Suprapubic skin (tissue), 4 donors: ENCODE results near the gene ZNF638. TPM values are rescaled to one million over a fixed set of nuclear protein-coding genes. Genes with fewer than 3 reads are reported as not detected.

ENCODE experiments used
- DNase-seq, 2 donors: peaks; one replicate each; pipeline ENCODE4 v3.0.0-alpha.2; 2019; ENCODE audit warnings: low spot score in 2 of 2
- H3K27ac ChIP-seq: fragments of 200-600 bp; sonication (generic); one replicate; pipeline ENCODE4 v1.5.1; 2019
- H3K27me3 ChIP-seq: fragments of 200-600 bp; sonication (generic); one replicate; pipeline ENCODE4 v1.5.1; 2019
- H3K36me3 ChIP-seq: fragments of 200-600 bp; sonication (generic); one replicate; pipeline ENCODE4 v1.5.1; 2019
- H3K4me1 ChIP-seq: fragments of 200-600 bp; sonication (generic); one replicate; pipeline ENCODE4 v1.5.1; 2019
- H3K4me3 ChIP-seq: fragments of 200-600 bp; sonication (generic); one replicate; pipeline ENCODE4 v1.5.1; 2019; ENCODE audit warnings: mild to moderate bottlenecking
- H3K9me3 ChIP-seq: fragments of 200-600 bp; sonication (generic); one replicate; pipeline ENCODE4 v1.5.1; 2019
- CTCF ChIP-seq, 2 donors: fragments of 200-600 bp in 1 of 2; fragments of 450-650 bp in 1 of 2; sonication (generic) in 1 of 2; IDR thresholded peaks; one replicate each; pipeline ENCODE4 v1.5.1; 2016 to 2019; ENCODE audit warnings: antibody characterized with exemption in 2 of 2, mild to moderate bottlenecking in 1 of 2, moderate library complexity in 1 of 2
- EP300 ChIP-seq: sonication (generic); formaldehyde crosslinking; IDR thresholded peaks from one replicate; pipeline ENCODE4 v1.6.1; 2017; ENCODE audit warnings: antibody characterized with exemption
- POLR2A ChIP-seq, 2 donors: fragments of 450-650 bp; IDR thresholded peaks; one replicate each; pipeline ENCODE4 v1.6.1; 2017; ENCODE audit warnings: antibody characterized with exemption in 2 of 2, mild to moderate bottlenecking in 2 of 2, moderate library complexity in 2 of 2
- POLR2AphosphoS5 ChIP-seq, 3 donors: sonication (generic); formaldehyde crosslinking; IDR thresholded peaks; one replicate each; pipeline ENCODE4 v1.6.1; 2017; ENCODE audit warnings: antibody characterized with exemption in 3 of 3
- WGBS: methylation state at CpG from one replicate; pipeline ENCODE4 v1.1.5; 2018; 5-methylcytosine and 5-hydroxymethylcytosine counted together
- total RNA-seq, 4 donors: library from RNA; depleted of rRNA; stranded (reverse); fragments of >200 nt; gene quantifications; one replicate each; pipeline ENCODE4 v1.1.0, GENCODE V29; 2016

ZNF638 gene
- total RNA-seq, 4 donors from 2014 or later = 91.6 to 258 (median 115) TPM

DNA sequence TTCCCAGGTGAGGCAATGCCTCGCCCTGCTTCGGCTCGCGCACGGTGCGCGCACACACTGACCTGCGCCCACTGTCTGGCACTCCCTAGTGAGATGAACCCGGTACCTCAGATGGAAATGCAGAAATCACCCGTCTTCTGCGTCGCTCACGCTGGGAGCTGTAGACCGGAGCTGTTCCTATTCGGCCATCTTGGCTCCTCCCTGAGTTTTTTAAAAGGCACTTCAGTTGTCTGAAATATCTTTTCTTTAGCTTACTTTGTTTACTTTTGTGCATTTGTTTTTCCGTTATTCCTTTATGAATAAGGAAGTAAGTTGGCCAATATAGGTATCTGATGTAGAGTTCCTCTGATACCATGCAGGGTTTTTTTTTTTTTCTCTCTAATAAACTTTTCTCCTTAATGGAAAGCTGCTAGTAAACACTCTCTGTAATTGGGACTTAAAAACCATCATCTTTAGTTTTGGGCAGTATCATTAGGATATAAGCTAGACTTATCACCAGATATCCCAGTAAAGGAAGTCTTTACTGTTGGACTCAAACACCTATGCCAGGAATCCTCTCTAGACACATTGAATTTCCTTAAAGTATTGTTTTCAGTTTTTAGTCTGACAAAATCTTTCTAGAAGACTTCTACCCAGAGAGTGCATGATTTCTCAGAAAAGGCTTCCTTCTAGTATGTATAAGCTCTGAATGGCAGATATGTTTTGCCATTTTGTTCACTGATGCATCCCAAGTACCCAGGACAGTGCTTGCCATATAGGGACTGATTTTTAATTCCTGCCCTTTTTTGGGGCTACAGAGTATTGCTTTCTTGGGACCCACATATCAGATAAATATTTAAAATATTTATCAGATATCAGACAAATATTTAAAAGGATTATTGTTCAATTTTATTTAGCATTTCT, 86.0 kb downstream of the ZNF638 start:
- peak overlapping the region; percentile 61 for H3K27ac ChIP-seq
- H3K27me3 ChIP-seq = no peaks in the 10 kb centered on the region
- H3K9me3 ChIP-seq = no peaks in the 10 kb centered on the region
- H3K36me3 ChIP-seq = no peaks in the 10 kb centered on the region
- H3K4me1 ChIP-seq = no peaks in the 10 kb centered on the region
- TF ChIP-seq CTCF (IDR thresholded peaks at IDR 0.05) (no peak), POLR2A (IDR thresholded peaks at IDR 0.05) (no peak), EP300 (no peak)
- H3K4me3 ChIP-seq = peak overlapping the region; percentile 36
- no peak for DNase-seq
- WGBS = 42% methylated on average over 8 of the region's 16 CpGs

GRCh38 chr2:71419145-71419544, 87.6 kb downstream of the ZNF638 start:
- H3K4me3 ChIP-seq = no peak overlapping the region
- H3K36me3 ChIP-seq = peaks cover 13% of the 10 kb centered on the region
- no peaks in the 10 kb centered on the region for H3K4me1 ChIP-seq
- TF ChIP-seq POLR2AphosphoS5 (IDR thresholded peaks at IDR 0.05) = no peak
- no peak for TF ChIP-seq POLR2A (IDR thresholded peaks at IDR 0.05)
- no peak for TF ChIP-seq EP300
- no peak for TF ChIP-seq CTCF (IDR thresholded peaks at IDR 0.05)
- H3K27me3 ChIP-seq = no peaks in the 10 kb centered on the region
- 90% methylated on average over 4 of the region's 4 CpGs for WGBS
- H3K27ac ChIP-seq = no peak overlapping the region
- H3K9me3 ChIP-seq = no peaks in the 10 kb centered on the region
- DNase-seq = no peak

DNA sequence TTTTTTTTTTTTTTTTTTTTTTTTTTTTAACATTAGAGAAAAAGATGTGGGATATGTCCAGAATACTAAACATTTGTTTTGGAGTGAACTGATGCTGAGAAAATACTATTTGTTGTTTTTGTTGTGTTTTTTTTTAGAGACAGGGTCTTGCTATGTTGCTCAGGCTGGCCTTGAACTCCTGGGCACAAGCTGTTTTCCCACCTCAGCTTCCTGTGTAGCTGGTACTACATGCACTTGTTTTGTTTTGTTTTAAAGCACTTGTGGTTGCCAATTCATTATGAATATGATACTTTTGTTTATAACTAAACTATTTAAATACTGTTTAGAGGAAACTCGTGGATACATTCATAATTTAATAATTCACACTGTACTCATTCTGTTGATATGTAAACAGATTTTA, 88.4 kb downstream of the ZNF638 start:
- no peaks in the 10 kb centered on the region for H3K4me1 ChIP-seq
- no peak for DNase-seq
- no peak overlapping the region for H3K27ac ChIP-seq
- no peaks in the 10 kb centered on the region for H3K9me3 ChIP-seq
- no peaks in the 10 kb centered on the region for H3K27me3 ChIP-seq
- H3K4me3 ChIP-seq = no peak overlapping the region
- 73% methylated on average over 1 of the region's 1 CpG for WGBS
- no peak for TF ChIP-seq POLR2A (IDR thresholded peaks at IDR 0.05)
- no peak for TF ChIP-seq EP300
- no peak for TF ChIP-seq POLR2AphosphoS5 (IDR thresholded peaks at IDR 0.05)
- peaks cover 13% of the 10 kb centered on the region for H3K36me3 ChIP-seq

DNA sequence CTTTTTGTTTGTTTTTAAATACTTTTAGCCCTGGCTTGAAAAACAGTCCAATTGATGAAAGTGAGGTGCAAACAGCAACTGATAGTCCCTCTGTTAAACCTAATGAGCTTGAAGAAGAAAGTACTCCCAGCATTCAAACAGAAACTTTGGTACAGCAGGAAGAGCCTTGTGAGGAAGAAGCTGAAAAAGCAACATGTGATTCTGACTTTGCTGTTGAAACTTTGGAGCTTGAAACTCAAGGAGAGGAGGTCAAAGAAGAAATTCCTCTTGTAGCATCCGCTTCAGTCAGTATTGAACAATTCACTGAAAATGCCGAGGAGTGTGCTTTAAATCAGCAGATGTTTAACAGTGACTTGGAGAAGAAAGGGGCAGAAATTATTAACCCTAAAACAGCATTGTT, 91.2 kb downstream of the ZNF638 start:
- Histone ChIP-seq H3K27me3 (no peaks in the 10 kb centered on the region), H3K4me3 (no peak overlapping the region), H3K9me3 (no peaks in the 10 kb centered on the region), H3K4me1 (no peaks in the 10 kb centered on the region), H3K36me3 (peaks cover 36% of the 10 kb centered on the region), H3K27ac (no peak overlapping the region)
- 82% methylated on average over 2 of the region's 2 CpGs for WGBS
- no peak for TF ChIP-seq CTCF (IDR thresholded peaks at IDR 0.05)
- no peak for DNase-seq

GRCh38 chr2:71423817-71424420, 92.3 kb downstream of the ZNF638 start:
- Histone ChIP-seq H3K4me1 (no peaks in the 10 kb centered on the region), H3K9me3 (no peaks in the 10 kb centered on the region), H3K27me3 (no peaks in the 10 kb centered on the region), H3K27ac (no peak overlapping the region), H3K4me3 (no peak overlapping the region), H3K36me3 (peaks cover 41% of the 10 kb centered on the region)
- TF ChIP-seq CTCF (IDR thresholded peaks at IDR 0.05) (no peak), EP300 (no peak), POLR2AphosphoS5 (IDR thresholded peaks at IDR 0.05) (no peak), POLR2A (IDR thresholded peaks at IDR 0.05) (no peak)
- no peak for DNase-seq
- 70% methylated on average over 3 of the region's 3 CpGs for WGBS
